Stomach smooth muscle (tissue), 2 donors: ENCODE results near the gene PPP4R4.
"Not testable (repeated sequence)": the region's sequence is repeated elsewhere in the genome, so short reads cannot be mapped to it uniquely, and the experiment has no call there.

Source experiments
- H3K27ac ChIP-seq: one replicate; pipeline ENCODE4 v1.7.0; 2013; ENCODE audit warnings: mild to moderate bottlenecking, low read length, inconsistent platforms
- H3K27me3 ChIP-seq, 2 donors: one replicate each; pipeline ENCODE4 v1.7.0; 2013; ENCODE audit warnings: low read length in 2 of 2; ENCODE audit not compliant: insufficient read depth in 2 of 2, control insufficient read depth in 1 of 2
- H3K36me3 ChIP-seq, 2 donors: one replicate each; pipeline ENCODE4 v1.7.0; 2013; ENCODE audit warnings: low read length in 2 of 2; ENCODE audit not compliant: control insufficient read depth in 2 of 2, insufficient read depth in 2 of 2
- H3K4me1 ChIP-seq: one replicate; pipeline ENCODE4 v1.7.0; 2013; ENCODE audit warnings: low read length; ENCODE audit not compliant: control insufficient read depth, insufficient read depth
- H3K4me3 ChIP-seq, 2 donors: one replicate each; pipeline ENCODE4 v1.7.0; 2013; ENCODE audit warnings: low read length in 2 of 2
- H3K9ac ChIP-seq, 2 donors: one replicate each; pipeline ENCODE4 v1.7.0; 2013; ENCODE audit warnings: low read length in 2 of 2, mild to moderate bottlenecking in 1 of 2
- H3K9me3 ChIP-seq, 2 donors: one replicate each; pipeline ENCODE4 v1.7.0; 2013; ENCODE audit warnings: low read length in 2 of 2; ENCODE audit not compliant: control insufficient read depth in 2 of 2
- donor health status: healthy.
- donor health status: Pancreatic carcinoma.

Gene PPP4R4

DNA sequence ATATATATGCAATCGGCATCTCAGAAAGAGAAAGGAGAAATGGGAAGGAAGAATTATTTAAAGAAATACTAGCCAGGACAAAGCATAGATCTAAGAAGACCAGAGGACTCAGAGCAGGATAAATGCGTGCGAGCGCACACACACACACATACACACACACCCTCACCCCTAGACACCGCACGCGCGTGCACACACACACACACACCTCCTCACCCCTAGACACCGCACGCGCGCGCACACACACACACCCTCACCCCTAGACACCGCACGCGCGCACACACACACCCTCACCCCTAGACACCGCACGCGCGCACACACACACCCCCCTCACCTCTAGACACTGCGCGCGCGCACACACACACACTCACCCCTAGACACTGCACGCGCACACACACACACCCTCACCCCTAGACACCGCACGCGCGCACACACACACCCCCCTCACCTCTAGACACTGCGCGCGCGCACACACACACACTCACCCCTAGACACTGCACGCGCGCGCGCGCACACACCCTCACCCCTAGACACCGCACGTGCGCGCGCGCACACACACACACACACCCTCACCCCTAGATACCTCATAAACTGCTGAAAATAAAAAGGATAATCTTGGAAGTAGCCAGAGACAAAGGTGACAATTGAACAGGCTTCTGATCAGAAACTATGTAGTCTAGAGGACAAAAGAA lies 44.2 kb downstream of the PPP4R4 start:
- not testable (repeated sequence) for H3K9ac ChIP-seq, H3K27ac ChIP-seq, H3K4me1 ChIP-seq, H3K4me3 ChIP-seq, H3K9me3 ChIP-seq, H3K36me3 ChIP-seq, H3K27me3 ChIP-seq

DNA sequence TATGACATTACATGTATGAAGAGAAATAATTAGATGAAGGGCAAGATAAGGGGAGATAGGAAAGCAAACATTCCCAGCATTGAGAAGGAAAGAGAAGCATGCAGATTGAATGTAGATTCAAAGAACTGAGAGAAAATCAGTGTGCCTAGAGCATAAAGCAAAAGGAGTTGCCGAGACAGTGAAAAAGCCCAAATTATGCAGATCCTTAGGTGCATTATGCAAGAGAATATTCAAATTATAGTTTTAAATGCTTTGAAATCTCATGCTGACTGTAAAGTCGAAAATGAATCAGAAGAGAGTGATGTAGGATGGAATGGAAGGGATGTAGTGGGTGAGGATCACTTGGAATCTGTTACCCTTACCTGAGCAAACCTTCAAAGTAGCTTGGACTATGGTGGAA lies 49.9 kb downstream of the PPP4R4 start:
- H3K9ac ChIP-seq, result no peak overlapping the region
- H3K36me3 ChIP-seq, result no peaks in the 10 kb centered on the region
- no peak overlapping the region for H3K27ac ChIP-seq
- no peak overlapping the region for H3K4me3 ChIP-seq
- no peaks in the 10 kb centered on the region for H3K4me1 ChIP-seq
- H3K27me3 ChIP-seq, result no peaks in the 10 kb centered on the region
- no peaks in the 10 kb centered on the region for H3K9me3 ChIP-seq

DNA sequence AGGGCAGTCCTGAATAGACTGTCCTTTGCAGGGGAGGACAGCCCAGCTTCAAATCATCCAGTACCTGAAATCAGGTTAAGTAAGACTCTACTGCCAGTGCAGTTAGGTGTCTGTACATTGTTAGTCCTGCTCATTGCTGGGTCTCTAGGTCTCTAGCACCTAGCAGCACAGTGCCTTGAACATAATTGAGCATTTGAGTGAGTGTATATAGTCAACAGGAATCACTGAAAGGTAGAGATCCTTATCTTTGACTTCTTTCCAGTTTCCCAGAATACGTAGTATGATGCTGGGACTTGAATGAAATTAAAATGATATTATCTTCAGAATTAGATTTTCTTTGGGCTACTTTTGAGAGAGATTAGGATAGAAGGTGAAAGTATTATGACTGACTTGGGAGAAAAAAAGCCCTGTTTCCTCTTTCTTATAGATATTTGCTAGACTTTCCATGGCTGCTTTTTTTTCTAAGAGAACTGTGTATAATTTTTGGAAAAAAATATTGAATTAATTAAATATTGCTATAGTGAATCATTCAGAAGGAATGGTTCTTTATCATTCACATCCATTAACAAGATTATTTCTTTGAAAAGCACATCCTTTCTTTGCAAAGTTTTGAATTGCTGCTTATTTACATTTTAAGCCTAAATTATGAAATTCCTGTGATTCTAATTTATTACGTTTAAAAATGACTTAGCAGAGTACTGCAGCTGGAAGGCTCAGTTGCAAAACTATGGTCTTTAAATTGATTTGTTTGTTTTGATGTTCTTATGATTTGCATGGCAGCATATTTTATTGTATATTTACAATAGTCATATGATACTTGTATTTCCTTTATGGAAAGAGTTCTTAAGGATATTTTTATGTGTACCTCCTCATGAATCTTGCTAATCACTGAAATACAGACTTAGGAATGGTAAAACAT lies 51.6 kb downstream of the PPP4R4 start:
- no peak overlapping the region for H3K27ac ChIP-seq

DNA sequence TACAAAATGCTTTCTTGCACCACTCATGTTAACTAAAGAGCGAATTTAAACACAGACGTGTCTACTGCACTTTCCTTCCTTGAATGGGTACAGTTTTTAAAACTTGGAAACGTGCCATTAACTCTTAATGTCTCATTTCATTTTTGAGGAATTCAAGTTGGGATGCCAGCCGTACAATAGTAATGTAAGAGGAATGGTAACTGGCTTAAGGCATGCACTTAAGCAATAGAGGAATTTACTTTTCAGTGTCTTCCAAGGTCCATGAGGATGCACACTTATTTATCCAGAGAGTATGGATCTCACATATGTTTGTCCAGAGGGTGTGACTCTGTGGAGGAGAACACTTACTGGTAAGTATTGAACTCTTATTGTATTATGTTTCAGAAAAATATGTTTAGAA lies 52.9 kb downstream of the PPP4R4 start:
- Histone ChIP-seq H3K27ac (no peak overlapping the region), H3K9ac (no peak overlapping the region), H3K4me1 (no peaks in the 10 kb centered on the region), H3K36me3 (no peaks in the 10 kb centered on the region), H3K4me3 (no peak overlapping the region), H3K27me3 (no peaks in the 10 kb centered on the region), H3K9me3 (no peaks in the 10 kb centered on the region)

More for the DNA sequence above, 51.6 kb downstream of the PPP4R4 start:
- no peaks in the 10 kb centered on the region for H3K27me3 ChIP-seq
- no peaks in the 10 kb centered on the region for H3K4me1 ChIP-seq
- no peak overlapping the region for H3K4me3 ChIP-seq
- no peak overlapping the region for H3K9ac ChIP-seq
- H3K9me3 ChIP-seq, result no peaks in the 10 kb centered on the region
- no peaks in the 10 kb centered on the region for H3K36me3 ChIP-seq

DNA sequence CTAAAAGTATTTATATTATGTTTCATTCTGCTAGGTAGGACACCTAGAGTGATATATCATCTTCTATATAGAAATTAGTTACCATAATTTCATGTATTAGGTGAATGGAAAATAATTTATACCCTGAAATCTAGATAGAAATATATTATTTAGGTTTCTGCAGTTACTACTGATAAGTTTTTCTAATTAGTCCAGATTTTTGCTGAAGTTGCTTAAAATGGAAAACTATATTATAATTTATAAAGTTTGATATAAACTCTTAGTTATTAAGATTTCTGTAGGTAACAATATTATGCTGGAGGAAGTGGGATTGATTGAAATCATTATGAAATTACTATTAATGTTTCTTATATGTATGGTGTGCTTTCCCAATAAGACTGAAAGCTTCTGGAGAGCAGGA lies 62.9 kb downstream of the PPP4R4 start:
- no peak overlapping the region for H3K27ac ChIP-seq
- H3K4me1 ChIP-seq, result no peaks in the 10 kb centered on the region
- no peaks in the 10 kb centered on the region for H3K27me3 ChIP-seq
- no peaks in the 10 kb centered on the region for H3K9me3 ChIP-seq
- no peak overlapping the region for H3K4me3 ChIP-seq
- H3K9ac ChIP-seq, result no peak overlapping the region
- no peaks in the 10 kb centered on the region for H3K36me3 ChIP-seq

DNA sequence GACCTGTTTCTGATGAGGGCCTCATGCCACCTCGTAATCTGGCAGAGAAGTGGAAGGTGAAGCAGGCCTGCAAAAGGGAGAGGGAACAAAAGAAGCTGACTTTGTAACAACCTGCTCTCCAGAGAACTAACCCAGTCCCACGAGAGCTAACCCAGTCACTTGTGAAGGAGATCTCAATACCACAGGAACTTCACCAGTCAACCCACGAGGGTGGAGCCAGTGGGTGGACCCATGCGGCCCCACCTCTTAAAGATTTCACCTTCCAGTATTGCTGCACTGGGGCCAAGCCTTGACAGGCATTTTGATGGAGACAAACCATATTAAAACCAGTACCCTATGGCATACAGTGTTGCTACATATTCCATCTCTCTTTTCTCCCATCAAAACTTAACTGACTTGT lies 63.9 kb downstream of the PPP4R4 start:
- H3K36me3 ChIP-seq, result no peaks in the 10 kb centered on the region
- H3K27me3 ChIP-seq, result no peaks in the 10 kb centered on the region
- no peak overlapping the region for H3K27ac ChIP-seq
- no peaks in the 10 kb centered on the region for H3K4me1 ChIP-seq
- no peak overlapping the region for H3K9ac ChIP-seq
- no peak overlapping the region for H3K4me3 ChIP-seq
- H3K9me3 ChIP-seq, result no peaks in the 10 kb centered on the region

DNA sequence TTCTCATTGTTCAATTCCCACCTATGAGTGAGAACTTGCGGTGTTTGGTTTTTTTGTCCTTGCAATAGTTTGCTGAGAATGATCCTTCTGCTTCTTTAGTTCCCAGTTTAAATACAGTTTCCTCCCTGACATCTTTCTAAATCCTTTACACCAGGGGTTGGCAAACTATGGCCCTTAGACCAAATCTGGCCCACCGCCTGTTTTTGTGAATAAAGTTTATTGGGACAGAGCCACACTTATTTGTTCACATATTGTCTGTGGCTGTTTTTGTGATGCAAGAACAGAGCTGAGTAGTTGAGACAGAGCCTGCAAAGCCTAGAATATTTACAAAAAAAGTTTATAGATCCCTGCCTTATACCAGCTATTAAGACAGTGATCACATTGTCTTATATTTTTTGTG lies 65.3 kb downstream of the PPP4R4 start:
- no peaks in the 10 kb centered on the region for H3K9me3 ChIP-seq
- no peak overlapping the region for H3K27ac ChIP-seq
- H3K9ac ChIP-seq, result no peak overlapping the region
- H3K4me3 ChIP-seq, result no peak overlapping the region
- no peaks in the 10 kb centered on the region for H3K36me3 ChIP-seq
- H3K4me1 ChIP-seq, result no peaks in the 10 kb centered on the region
- no peaks in the 10 kb centered on the region for H3K27me3 ChIP-seq

DNA sequence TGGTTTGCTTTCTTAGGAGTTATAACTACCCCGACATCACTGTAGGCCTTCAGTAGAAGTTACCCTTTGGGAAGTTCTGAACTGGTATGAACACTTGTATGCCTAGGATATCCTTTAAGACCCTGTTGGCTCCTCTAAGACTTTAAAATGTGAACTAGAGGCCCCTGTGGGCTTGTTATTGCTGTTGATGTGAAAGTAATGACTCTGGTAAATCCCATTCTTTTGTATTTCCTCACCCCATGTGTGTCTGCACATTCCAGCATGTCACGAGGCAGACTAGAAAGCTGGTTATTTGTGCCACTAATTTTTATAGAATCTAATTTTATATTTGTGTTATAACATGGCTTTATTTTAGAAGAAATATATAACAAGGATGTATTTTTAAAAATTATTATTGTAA lies 70.1 kb downstream of the PPP4R4 start:
- Histone ChIP-seq H3K9me3 (no peaks in the 10 kb centered on the region), H3K27ac (no peak overlapping the region), H3K4me1 (no peaks in the 10 kb centered on the region), H3K36me3 (no peaks in the 10 kb centered on the region), H3K4me3 (no peak overlapping the region), H3K9ac (no peak overlapping the region), H3K27me3 (no peaks in the 10 kb centered on the region)

DNA sequence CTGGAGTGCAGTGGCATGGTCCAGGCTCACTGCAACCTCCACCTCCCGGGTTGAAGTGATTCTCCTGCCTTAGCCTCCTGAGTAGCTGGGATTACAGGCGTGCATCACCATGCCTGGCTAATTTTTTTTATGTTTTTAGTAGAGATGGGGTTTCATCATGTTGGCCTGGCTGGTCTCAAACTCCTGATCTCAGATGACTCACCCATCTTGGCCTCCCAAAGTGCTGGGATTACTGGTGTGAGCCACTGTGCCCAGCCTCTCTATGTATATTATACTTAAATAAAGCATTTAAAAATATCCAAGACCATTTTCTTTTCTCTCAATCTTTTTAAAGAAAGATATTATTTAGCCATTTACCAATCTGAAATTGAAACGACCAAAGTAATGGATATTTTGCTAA lies 90.1 kb downstream of the PPP4R4 start:
- not testable (repeated sequence) for H3K9ac ChIP-seq, H3K27ac ChIP-seq, H3K9me3 ChIP-seq, H3K36me3 ChIP-seq, H3K4me1 ChIP-seq, H3K4me3 ChIP-seq, H3K27me3 ChIP-seq

DNA sequence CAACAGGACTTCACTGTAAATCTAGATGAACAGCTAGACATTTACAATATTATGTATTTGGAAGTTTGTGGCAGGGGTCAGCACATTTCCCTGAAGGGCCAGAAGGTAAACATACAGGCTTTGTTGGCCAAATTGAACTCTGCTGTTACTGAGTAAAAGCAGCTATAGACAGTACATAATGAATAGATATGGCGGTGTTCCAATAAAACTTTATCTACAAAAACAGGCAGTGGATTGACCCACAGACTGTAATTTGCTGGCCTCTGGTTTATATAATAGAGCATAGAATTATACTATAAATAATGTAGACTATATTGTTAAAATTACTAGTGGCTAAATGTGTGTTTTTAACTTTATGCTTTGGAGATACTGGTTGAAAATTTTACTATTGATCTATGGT lies 93.2 kb downstream of the PPP4R4 start:
- no peaks in the 10 kb centered on the region for H3K36me3 ChIP-seq
- H3K9ac ChIP-seq, result no peak overlapping the region
- no peaks in the 10 kb centered on the region for H3K27me3 ChIP-seq
- H3K4me3 ChIP-seq, result no peak overlapping the region
- no peak overlapping the region for H3K27ac ChIP-seq
- no peaks in the 10 kb centered on the region for H3K9me3 ChIP-seq
- H3K4me1 ChIP-seq, result no peaks in the 10 kb centered on the region

DNA sequence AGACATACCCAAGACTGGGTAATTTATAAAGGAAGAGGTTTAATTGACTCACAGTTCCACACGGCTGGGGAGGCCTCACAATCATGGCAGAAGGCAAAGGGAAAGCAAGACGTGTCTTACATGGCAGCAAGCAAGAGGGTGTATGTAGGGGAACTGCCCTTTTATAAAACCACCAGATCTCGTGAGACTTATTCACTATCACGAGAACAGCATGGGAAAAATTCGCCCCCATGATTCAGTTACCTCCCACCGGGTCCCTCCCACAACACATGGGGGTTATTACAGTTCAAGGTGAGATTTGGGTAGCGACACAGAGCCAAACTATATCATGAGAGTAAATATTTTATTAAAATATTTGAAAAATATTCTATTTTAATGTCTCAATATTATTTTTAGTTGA lies 94.5 kb downstream of the PPP4R4 start:
- not testable (repeated sequence) for H3K36me3 ChIP-seq, H3K4me1 ChIP-seq, H3K9ac ChIP-seq, H3K27me3 ChIP-seq, H3K4me3 ChIP-seq, H3K9me3 ChIP-seq, H3K27ac ChIP-seq
